D721Med (cell line): ENCODE measurements around the gene RABL3.

Experiments used
- DNase-seq: peaks from one replicate; pipeline ENCODE4 v3.0.0; 2011; ENCODE audit warnings: low spot score; ENCODE audit not compliant: insufficient read length
- FAIRE-seq: peaks from 2 replicates; lab custom pipeline; 2011; peaks lifted over from hg19 to GRCh38; lab: Jason Lieb, UNC
- CTCF ChIP-seq: IDR thresholded peaks from 2 replicates; pipeline ENCODE4 v1.5.1; 2012; ENCODE audit warnings: mild to moderate bottlenecking, control low read depth; ENCODE audit not compliant: insufficient read depth; ENCODE audit errors: missing control alignments

The RABL3 gene

GRCh38 chr3:120636795-120637401 is 105.4 kb downstream of the RABL3 start:
- FAIRE-seq (no peak), DNase-seq (no peak)
- TF ChIP-seq CTCF, result no peak
